GM12878 (cell line): Measurements from ENCODE around the gene TIAM1. TPM values are rescaled to one million over a fixed set of nuclear protein-coding genes. Genes with fewer than 3 reads are reported as not detected.

ENCODE experiments used
- ATAC-seq: fragments of 200-7000 bp; cut with Tn5 transposase; 3 replicates; pipeline ENCODE4 v1.9.1; 2020; ENCODE audit warnings: mild to moderate bottlenecking, moderate library complexity
- BruUV-seq: library from RNA; stranded (reverse); fragments of 400-500 nt; replicated peaks from 2 replicates; lab custom pipeline; 2021; lab: Mats Ljungman, UMichigan
- CTCF ChIA-PET: fragments of 300-600 bp; sonication (Branson Sonifier 250); formaldehyde crosslinking; extraction: SDS; loops from one replicate; lab custom pipeline; 2021; ENCODE audit warnings: inconsistent platforms; lab: Yijun Ruan, JAX
- POLR2A ChIA-PET: fragments of 350-600 bp; formaldehyde crosslinking; extraction: SDS; loops from one replicate; lab custom pipeline; 2021; ENCODE audit warnings: inconsistent platforms; lab: Charles Lee
- RAD21 ChIA-PET: fragments of 300-600 bp; sonication (Branson Sonifier 250); formaldehyde crosslinking; loops from one replicate; lab custom pipeline; 2023; ENCODE audit warnings: antibody characterized with exemption; ENCODE audit not compliant: unreplicated experiment; lab: Charles Lee
- SMC1A ChIA-PET: fragments of 300-600 bp; sonication (Branson Sonifier 250); formaldehyde crosslinking; loops from one replicate; lab custom pipeline; 2023; ENCODE audit not compliant: unreplicated experiment, uncharacterized antibody; lab: Charles Lee
- DNase-seq: peaks from one replicate; pipeline ENCODE4 v3.0.0-alpha.2; 2011; ENCODE audit warnings: low read depth, low spot score
- FAIRE-seq: peaks from 3 replicates; lab custom pipeline; 2011; peaks lifted over from hg19 to GRCh38; lab: Jason Lieb, UNC
- H2AFZ ChIP-seq: 2 replicates; pipeline ENCODE4 v1.6.0; 2011; ENCODE audit warnings: low read depth, low read length, control low read depth; ENCODE audit not compliant: control insufficient read depth
- H3K27ac ChIP-seq: 2 replicates; pipeline ENCODE4 v1.5.1; 2011; ENCODE audit warnings: control low read depth; ENCODE audit not compliant: control insufficient read depth, insufficient read depth
- H3K27me3 ChIP-seq, 2 experiments: replicated peaks in 1 of 2; 2 replicates each; pipeline versions ENCODE4 v1.6.0 to v1.6.1; 2011; ENCODE audit warnings: low read length in 1 of 2; ENCODE audit not compliant: control insufficient read depth in 2 of 2, insufficient read depth in 2 of 2
- H3K36me3 ChIP-seq, 2 experiments: 2 replicates each; pipeline ENCODE4 v1.5.1; 2011; ENCODE audit warnings: low read length in 1 of 2; ENCODE audit not compliant: control insufficient read depth in 2 of 2, insufficient read depth in 2 of 2
- H3K4me1 ChIP-seq: 2 replicates; pipeline ENCODE4 v1.6.1; 2011; ENCODE audit warnings: mild to moderate bottlenecking, low read length, moderate library complexity, mixed read lengths; ENCODE audit not compliant: control insufficient read depth, insufficient read depth
- H3K4me2 ChIP-seq: 2 replicates; pipeline ENCODE4 v1.6.0; 2011; ENCODE audit warnings: control low read depth; ENCODE audit not compliant: control insufficient read depth, insufficient read depth
- H3K4me3 ChIP-seq: fragments of 200-600 bp; sonication (generic); 2 replicates; pipeline ENCODE4 v1.5.1; 2016
- H3K79me2 ChIP-seq: 2 replicates; pipeline ENCODE4 v1.6.0; 2011; ENCODE audit warnings: low read length; ENCODE audit not compliant: control insufficient read depth, insufficient read depth
- H3K9ac ChIP-seq: 2 replicates; pipeline ENCODE4 v1.8.0; 2011; ENCODE audit warnings: low read length, control low read depth, mixed read lengths; ENCODE audit not compliant: control insufficient read depth, insufficient read depth
- H3K9me3 ChIP-seq: replicated peaks from 3 replicates; pipeline ENCODE4 v1.5.1; 2011; ENCODE audit warnings: mild to moderate bottlenecking, low read length; ENCODE audit not compliant: control insufficient read depth, insufficient read depth
- H4K20me1 ChIP-seq: 2 replicates; pipeline ENCODE4 v1.6.0; 2011; ENCODE audit not compliant: control insufficient read depth, insufficient read depth
- BRCA1 ChIP-seq: IDR thresholded peaks from 2 replicates; pipeline ENCODE4 v1.6.1; 2011; ENCODE audit warnings: low read depth, low read length, improper control_type of control experiment
- DPF2 ChIP-seq: fragments of 450-650 bp; IDR thresholded peaks from 2 replicates; pipeline ENCODE4 v1.6.1; 2017; ENCODE audit warnings: mild to moderate bottlenecking
- EP300 ChIP-seq, 2 experiments: fragments of 150-350 bp in 1 of 2; IDR thresholded peaks; 2 replicates each; pipeline ENCODE4 v1.6.1; 2011 to 2012; ENCODE audit warnings: low read depth in 2 of 2, low read length in 2 of 2, borderline replicate concordance in 1 of 2, improper control_type of control experiment in 1 of 2, inconsistent platforms in 1 of 2; ENCODE audit not compliant: control insufficient read depth in 1 of 2
- ESRRA ChIP-seq: IDR thresholded peaks from 2 replicates; pipeline ENCODE4 v1.6.1; 2012; ENCODE audit warnings: mild to moderate bottlenecking, low read length, improper control_type of control experiment
- NFIC ChIP-seq: IDR thresholded peaks from 2 replicates; pipeline ENCODE4 v1.6.1; 2012; ENCODE audit warnings: low read depth, mild to moderate bottlenecking, inconsistent platforms, low read length, moderate library complexity
- PAX5 ChIP-seq: IDR thresholded peaks from 2 replicates; pipeline ENCODE4 v1.6.1; 2011; ENCODE audit warnings: low read depth, low read length, borderline replicate concordance
- TBL1XR1 ChIP-seq: IDR thresholded peaks from 2 replicates; pipeline ENCODE4 v1.6.1; 2012; ENCODE audit warnings: low read depth, low read length, improper control_type of control experiment
- ZZZ3 ChIP-seq: IDR thresholded peaks from 2 replicates; pipeline ENCODE4 v1.6.1; 2011; ENCODE audit warnings: low read depth; ENCODE audit not compliant: control insufficient read depth, insufficient read length
- WGBS: methylation state at CpG from one replicate; pipeline ENCODE4 v1.1.6; 2016; ENCODE audit warnings: low lambda C conversion rate; ENCODE audit not compliant: insufficient replicate concordance, insufficient coverage; ENCODE audit errors: missing lambda C conversion rate; 5-methylcytosine and 5-hydroxymethylcytosine counted together
- in situ Hi-C: fragments of 300-500 bp; cut with MboI; formaldehyde crosslinking; loops from 9 replicates; pipeline ENCODE4 v1.14.3; 2018; ENCODE audit warnings: mixed read lengths
- intact Hi-C: fragments of 100-400 bp; cut with micrococcal nuclease; formaldehyde crosslinking; loops from one replicate; pipeline ENCODE4 v1.14.2; 2022; ENCODE audit not compliant: unreplicated experiment
- polyA plus RNA-seq, 11 experiments: library from polyadenylated mRNA; depleted of rRNA in 4 of 11; unstranded in 6 of 11; stranded (reverse) in 5 of 11; fragments of >200 nt; fragmentation: Nextera tagmentation in 4 of 11; fragmentation: Illumina TruSeq in 1 of 11; extraction: Ambion mirVana in 4 of 11; extraction: Trizol in 1 of 11; gene quantifications; 1 replicate in 1 of 11; 2 replicates in 10 of 11; pipeline versions ENCODE4 v1.2.1 to v1.2.3, GENCODE V29; 2011 to 2016; ENCODE audit warnings: inconsistent platforms in 2 of 11, missing spikeins in 2 of 11, low read depth in 1 of 11
- total RNA-seq, 4 experiments: library from RNA; depleted of rRNA in 3 of 4; stranded (reverse); fragments of >200 nt in 3 of 4; fragmentation: Illumina TruSeq in 1 of 4; extraction: Trizol in 1 of 4; gene quantifications; 2 replicates each; pipeline versions ENCODE4 v1.2.1 to v1.2.3, GENCODE V29; 2013 to 2021
- TF ChIP-seq, protein P1 (sequence below): fragments of 450-650 bp; IDR thresholded peaks from 2 replicates; pipeline ENCODE4 v1.6.1; 2016; ENCODE audit warnings: mild to moderate bottlenecking
- TF ChIP-seq, protein P2 (sequence below): IDR thresholded peaks from 2 replicates; pipeline ENCODE4 v1.6.1; 2012; ENCODE audit warnings: low read length, inconsistent platforms
- TF ChIP-seq, protein P3 (sequence below): IDR thresholded peaks from 2 replicates; pipeline ENCODE4 v1.6.1; 2012; ENCODE audit warnings: low read depth, low read length, improper control_type of control experiment

TIAM1 gene
- total and polyA plus RNA-seq, 10 of the 15 experiments (the other 5 are each of a cell fraction or from before 2014, with no cell fraction given): 0.31 to 35.9 (median 0.78) TPM

DNA sequence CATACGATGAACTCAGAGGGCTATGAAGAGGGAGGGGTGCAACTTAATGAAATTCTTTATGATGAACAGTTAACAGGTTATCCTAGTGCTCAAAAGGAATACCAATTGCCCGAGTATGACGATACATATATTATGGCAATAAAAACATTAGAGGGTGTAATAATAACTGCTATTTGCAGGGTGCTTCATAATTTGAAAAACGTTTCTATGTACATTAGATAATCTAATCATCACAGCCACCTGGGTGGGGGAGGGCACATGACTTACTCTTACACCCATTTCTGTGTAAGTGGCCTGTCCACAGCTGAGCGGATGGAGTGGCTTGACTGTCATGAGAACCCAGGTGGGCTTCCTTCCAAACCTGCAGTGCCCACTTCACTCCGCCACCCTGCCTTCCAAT is 46.3 kb downstream of the TIAM1 start (continued):
- TF ChIP-seq PAX5 (no peak), TBL1XR1 (no peak)
- TF ChIP-seq, protein P1, sequence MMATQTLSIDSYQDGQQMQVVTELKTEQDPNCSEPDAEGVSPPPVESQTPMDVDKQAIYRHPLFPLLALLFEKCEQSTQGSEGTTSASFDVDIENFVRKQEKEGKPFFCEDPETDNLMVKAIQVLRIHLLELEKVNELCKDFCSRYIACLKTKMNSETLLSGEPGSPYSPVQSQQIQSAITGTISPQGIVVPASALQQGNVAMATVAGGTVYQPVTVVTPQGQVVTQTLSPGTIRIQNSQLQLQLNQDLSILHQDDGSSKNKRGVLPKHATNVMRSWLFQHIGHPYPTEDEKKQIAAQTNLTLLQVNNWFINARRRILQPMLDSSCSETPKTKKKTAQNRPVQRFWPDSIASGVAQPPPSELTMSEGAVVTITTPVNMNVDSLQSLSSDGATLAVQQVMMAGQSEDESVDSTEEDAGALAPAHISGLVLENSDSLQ: no peak
- TF ChIP-seq, protein P2, sequence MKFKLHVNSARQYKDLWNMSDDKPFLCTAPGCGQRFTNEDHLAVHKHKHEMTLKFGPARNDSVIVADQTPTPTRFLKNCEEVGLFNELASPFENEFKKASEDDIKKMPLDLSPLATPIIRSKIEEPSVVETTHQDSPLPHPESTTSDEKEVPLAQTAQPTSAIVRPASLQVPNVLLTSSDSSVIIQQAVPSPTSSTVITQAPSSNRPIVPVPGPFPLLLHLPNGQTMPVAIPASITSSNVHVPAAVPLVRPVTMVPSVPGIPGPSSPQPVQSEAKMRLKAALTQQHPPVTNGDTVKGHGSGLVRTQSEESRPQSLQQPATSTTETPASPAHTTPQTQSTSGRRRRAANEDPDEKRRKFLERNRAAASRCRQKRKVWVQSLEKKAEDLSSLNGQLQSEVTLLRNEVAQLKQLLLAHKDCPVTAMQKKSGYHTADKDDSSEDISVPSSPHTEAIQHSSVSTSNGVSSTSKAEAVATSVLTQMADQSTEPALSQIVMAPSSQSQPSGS: no peak

DNA sequence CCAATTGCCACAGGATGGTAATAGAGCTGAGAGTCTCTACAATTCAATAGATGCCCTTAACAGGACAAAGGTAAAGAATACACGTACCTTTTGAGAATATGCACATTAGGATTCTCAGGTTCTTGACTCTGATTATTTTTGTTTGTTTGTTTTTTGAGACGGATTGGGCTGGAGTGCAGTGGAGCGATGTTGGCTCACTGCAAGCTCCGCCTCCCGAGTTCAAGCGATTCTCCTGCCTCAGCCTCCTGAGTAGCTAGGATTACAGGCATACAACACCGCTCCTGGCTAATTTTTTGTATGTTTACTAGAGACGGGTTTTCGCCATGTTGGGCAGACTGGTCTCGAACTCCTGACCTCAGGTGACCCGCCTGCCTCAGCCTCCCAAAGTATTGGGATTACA is 48.4 kb downstream of the TIAM1 start:
- BruUV-seq: no TSS peak
- CTCF ChIA-PET: interaction anchor here (0.7 kb wide), 1 partner anchor 9 kb away, joined by 3 read pairs; no protein-coding TSS in a partner anchor
- WGBS: 51% methylated on average over 11 of the region's 11 CpGs
- no peaks in the 10 kb centered on the region for H3K79me2 ChIP-seq
- no peaks in the 10 kb centered on the region for H4K20me1 ChIP-seq
- DNase-seq (no peak), FAIRE-seq (no peak), ATAC-seq (no peak)
- TF ChIP-seq DPF2: no peak
- TF ChIP-seq, protein P3, sequence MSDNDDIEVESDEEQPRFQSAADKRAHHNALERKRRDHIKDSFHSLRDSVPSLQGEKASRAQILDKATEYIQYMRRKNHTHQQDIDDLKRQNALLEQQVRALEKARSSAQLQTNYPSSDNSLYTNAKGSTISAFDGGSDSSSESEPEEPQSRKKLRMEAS: no peak
- TF ChIP-seq ESRRA: no peak
- TF ChIP-seq BRCA1: no peak
- TF ChIP-seq EP300 (IDR thresholded peaks at IDR 0.05; ENCODE audit: borderline replicate concordance in 1 of 2, control insufficient read depth in 1 of 2, low read depth in 2 of 2, low read length in 2 of 2): no peak
- no peak for TF ChIP-seq NFIC
- TF ChIP-seq ZZZ3: no peak
- H3K36me3 ChIP-seq: no peaks in the 10 kb centered on the region
- no peak overlapping the region for H3K4me3 ChIP-seq
- H3K27me3 ChIP-seq: no peaks in the 10 kb centered on the region
- no peak overlapping the region for H3K4me2 ChIP-seq
- intact Hi-C loops (no loop called here), in situ Hi-C loops (no loop called here)
- POLR2A ChIA-PET: no interaction called here
- no peak overlapping the region for H2AFZ ChIP-seq
- H3K4me1 ChIP-seq: no peaks in the 10 kb centered on the region
- RAD21 ChIA-PET: no interaction called here
- H3K9ac ChIP-seq: no peak overlapping the region
- H3K9me3 ChIP-seq: no peaks in the 10 kb centered on the region; the same call in 2 of the 3 replicates
- no peak overlapping the region for H3K27ac ChIP-seq
- SMC1A ChIA-PET: interaction anchor here (1.7 kb wide), 1 partner anchor 31 kb away, joined by 4 read pairs; no protein-coding TSS in a partner anchor
